VCaP (cell line): ENCODE results near the gene TTLL10.

Experiments used
- H3K27ac ChIP-seq: fragments of 450-650 bp; 2 replicates; pipeline ENCODE4 v1.5.1; 2017
- TF ChIP-seq, protein P1 (sequence below): fragments of 450-650 bp; conservative IDR thresholded peaks from 2 replicates; pipeline ENCODE4 v1.5.1; 2017; ENCODE audit warnings: mild to moderate bottlenecking, moderate library complexity

TTLL10 gene

GRCh38 chr1:1212780-1213344 is 39.2 kb downstream of the TTLL10 start:
- TF ChIP-seq, protein P1, sequence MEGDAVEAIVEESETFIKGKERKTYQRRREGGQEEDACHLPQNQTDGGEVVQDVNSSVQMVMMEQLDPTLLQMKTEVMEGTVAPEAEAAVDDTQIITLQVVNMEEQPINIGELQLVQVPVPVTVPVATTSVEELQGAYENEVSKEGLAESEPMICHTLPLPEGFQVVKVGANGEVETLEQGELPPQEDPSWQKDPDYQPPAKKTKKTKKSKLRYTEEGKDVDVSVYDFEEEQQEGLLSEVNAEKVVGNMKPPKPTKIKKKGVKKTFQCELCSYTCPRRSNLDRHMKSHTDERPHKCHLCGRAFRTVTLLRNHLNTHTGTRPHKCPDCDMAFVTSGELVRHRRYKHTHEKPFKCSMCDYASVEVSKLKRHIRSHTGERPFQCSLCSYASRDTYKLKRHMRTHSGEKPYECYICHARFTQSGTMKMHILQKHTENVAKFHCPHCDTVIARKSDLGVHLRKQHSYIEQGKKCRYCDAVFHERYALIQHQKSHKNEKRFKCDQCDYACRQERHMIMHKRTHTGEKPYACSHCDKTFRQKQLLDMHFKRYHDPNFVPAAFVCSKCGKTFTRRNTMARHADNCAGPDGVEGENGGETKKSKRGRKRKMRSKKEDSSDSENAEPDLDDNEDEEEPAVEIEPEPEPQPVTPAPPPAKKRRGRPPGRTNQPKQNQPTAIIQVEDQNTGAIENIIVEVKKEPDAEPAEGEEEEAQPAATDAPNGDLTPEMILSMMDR = no peak

GRCh38 chr1:1213345-1214265 is 39.9 kb downstream of the TTLL10 start, which contains the start of gene TNFRSF4:
TSS of gene TNFRSF4 (minus strand) at chr1:1214153. CDS start at chr1:1214127, 26 bp downstream.
- TF ChIP-seq, protein P1 = no peak

More at GRCh38 chr1:1212780-1213344, 39.2 kb downstream of the TTLL10 start:
- H3K27ac ChIP-seq = no peak overlapping the region

DNA sequence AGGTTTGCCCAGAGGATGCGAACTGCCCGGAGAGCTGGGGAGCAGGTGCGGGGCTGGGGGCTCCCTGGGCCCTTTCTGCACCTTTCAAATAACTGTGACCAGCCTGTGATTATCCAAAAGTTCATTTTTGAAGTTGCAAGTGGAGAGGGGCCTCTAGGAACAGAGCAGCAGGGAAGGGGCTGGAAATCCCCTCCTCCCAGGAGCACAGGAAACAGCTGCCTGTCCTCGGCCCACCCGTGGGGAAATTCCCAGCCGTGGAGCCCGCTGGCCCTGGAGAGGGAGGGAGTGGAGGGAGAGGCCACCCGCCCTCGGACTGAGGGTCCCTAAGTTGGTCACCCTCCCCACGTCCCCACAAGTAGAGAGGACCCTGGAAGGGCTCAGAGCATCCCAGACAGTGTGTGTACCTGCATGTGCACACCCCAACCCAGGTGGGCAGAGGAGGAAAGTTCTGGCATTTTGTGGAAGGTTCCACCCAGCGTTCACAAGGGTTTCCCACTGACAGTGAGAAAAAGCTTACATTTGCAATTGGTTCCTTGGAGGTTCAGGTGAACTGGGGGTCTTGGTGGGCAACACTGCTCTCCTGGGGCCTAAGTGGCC is 41.5 kb downstream of the TTLL10 start:
- TF ChIP-seq, protein P1 = no peak
- no peak overlapping the region for H3K27ac ChIP-seq

More at GRCh38 chr1:1213345-1214265, 39.9 kb downstream of the TTLL10 start, which contains the start of gene TNFRSF4:
- no peak within 1 kb of the TSS for H3K27ac ChIP-seq

DNA sequence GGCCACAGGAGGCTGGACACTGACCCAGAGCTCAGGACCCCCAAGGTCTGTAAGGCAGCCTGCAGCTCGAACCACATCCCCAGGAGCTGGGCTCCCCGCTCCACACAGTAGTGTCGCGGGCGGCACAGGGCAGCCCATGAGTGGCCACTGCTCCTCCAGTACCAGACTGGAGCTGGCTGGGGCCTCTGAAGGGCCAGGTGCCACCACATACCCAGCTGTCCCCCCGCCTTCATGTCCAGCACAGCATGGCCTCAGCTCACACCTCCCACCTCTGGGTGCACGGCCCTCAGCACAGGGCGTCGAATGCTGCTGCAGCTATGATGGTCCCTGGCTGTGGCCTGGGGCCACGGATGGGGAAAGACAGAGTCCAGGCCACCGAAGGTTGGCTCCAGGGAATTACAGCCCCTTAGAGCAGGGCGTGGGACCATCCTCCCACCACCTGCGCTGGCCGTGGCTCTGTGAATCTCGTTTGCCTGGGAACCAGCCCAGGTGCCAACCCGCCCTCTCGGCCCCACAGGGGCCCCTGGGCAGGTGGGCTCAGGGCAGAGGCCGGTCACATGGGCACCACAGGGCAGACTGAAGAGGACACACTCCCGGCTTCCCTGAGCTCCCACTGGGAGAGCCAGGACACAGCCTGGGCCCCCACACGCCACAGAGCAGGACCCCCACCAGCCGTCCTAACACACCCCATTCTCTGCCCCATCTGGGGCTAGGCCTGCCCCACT is 42.4 kb downstream of the TTLL10 start:
- no peak overlapping the region for H3K27ac ChIP-seq
- TF ChIP-seq, protein P1 = no peak

GRCh38 chr1:1216770-1217620 is 43.3 kb downstream of the TTLL10 start:
- TF ChIP-seq, protein P1 = no peak
- no peak overlapping the region for H3K27ac ChIP-seq

DNA sequence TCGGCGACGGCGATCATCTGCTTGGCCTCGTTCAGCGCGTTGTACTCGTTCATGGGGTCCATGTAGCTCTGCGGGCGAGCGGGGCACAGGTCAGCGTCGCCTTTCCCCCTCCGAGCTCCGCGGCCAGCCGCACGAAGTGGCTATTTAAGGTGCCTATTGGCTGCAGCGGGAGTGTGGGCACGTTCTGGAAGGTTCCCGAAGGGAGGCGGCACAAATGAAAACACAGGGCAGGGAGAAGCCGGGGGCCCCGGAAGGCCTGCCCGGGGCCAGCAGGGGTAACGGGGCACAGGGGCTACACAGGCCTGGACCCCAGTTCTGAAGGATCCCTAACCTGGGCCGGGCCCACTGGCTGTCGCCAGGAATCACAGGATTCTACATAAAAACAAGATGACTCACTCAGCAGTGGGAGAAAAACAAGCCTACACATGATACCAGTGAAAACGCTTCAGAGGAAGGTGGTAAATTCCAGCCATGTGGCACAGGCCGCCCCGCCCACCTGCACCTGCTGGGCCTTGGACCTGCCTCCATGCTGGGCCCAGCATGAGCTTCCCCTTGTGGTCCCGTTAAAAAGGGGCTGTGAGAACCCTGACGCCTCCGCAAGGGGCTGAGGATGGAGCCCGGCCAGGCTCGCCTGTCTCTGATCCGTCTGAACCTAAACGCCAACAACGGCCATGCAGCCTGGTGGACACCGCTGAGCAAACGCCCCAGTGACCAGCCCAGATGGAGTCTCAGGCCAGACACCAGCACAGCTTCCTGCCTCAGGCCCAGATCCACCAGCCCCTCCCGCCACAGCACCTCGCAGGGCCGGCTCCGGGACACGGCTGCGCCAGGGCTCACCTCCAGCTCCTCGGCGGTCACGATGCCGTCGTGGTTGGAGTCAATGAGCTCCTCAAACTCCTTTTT is 44.2 kb downstream of the TTLL10 start:
- H3K27ac ChIP-seq = no peak overlapping the region
- TF ChIP-seq, protein P1 = no peak
